HepG2 (cell line): Measurements from ENCODE around the gene PDE2A. TPM values are rescaled to one million over a fixed set of nuclear protein-coding genes. Genes with fewer than 3 reads are reported as not detected.

Source experiments
- ATAC-seq: fragments of 200-7000 bp; cut with Tn5 transposase; 3 replicates; pipeline ENCODE4 v1.9.1; 2020; ENCODE audit warnings: mild to moderate bottlenecking, moderate library complexity
- BruUV-seq: library from RNA; stranded (reverse); fragments of 400-500 nt; replicated peaks from 2 replicates; lab custom pipeline; 2021; lab: Mats Ljungman, UMichigan
- CTCF ChIA-PET: fragments of 300-600 bp; formaldehyde crosslinking; extraction: SDS; loops from one replicate; lab custom pipeline; 2021; ENCODE audit warnings: low total read pairs, inconsistent platforms, low intra/inter-chr PET ratio; lab: Yijun Ruan, JAX
- POLR2A ChIA-PET: fragments of 350-600 bp; sonication (Branson Sonifier 250); formaldehyde crosslinking; loops from one replicate; lab custom pipeline; 2020; ENCODE audit warnings: antibody characterized with exemption, inconsistent platforms; lab: Yijun Ruan, JAX
- DNase-seq: peaks from one replicate; pipeline ENCODE4 v3.0.0-alpha.2; 2015; ENCODE audit warnings: low spot score
- FAIRE-seq: peaks from 3 replicates; lab custom pipeline; 2011; peaks lifted over from hg19 to GRCh38; lab: Jason Lieb, UNC
- H2AFZ ChIP-seq: one replicate; pipeline ENCODE4 v1.6.1; 2011; ENCODE audit warnings: low read length, inconsistent platforms
- H3K27ac ChIP-seq: fragments of 300-600 bp; 3 replicates; pipeline ENCODE4 v1.8.0; 2011; ENCODE audit warnings: mixed run types, mild to moderate bottlenecking, mixed read lengths, low read length, inconsistent platforms; ENCODE audit not compliant: insufficient read depth; ENCODE audit errors: extremely low read length
- H3K27me3 ChIP-seq, 2 experiments: fragments of 200-600 bp in 1 of 2; 2 replicates in 1 of 2; 3 replicates in 1 of 2; pipeline versions ENCODE4 v1.6.0 to v1.8.0; 2011; ENCODE audit warnings: low read length in 2 of 2, mild to moderate bottlenecking in 2 of 2, moderate library complexity in 2 of 2, inconsistent platforms in 1 of 2; ENCODE audit not compliant: insufficient read depth in 2 of 2, control insufficient read depth in 1 of 2
- H3K36me3 ChIP-seq, 2 experiments: fragments of 200-600 bp in 1 of 2; replicated peaks in 1 of 2; 2 replicates in 1 of 2; 3 replicates in 1 of 2; pipeline versions ENCODE4 v1.5.1 to v1.8.0; 2011; ENCODE audit warnings: low read length in 2 of 2, inconsistent platforms in 1 of 2; ENCODE audit not compliant: insufficient read depth in 2 of 2, control insufficient read depth in 1 of 2
- H3K4me1 ChIP-seq: 2 replicates; pipeline ENCODE4 v1.5.1; 2012; ENCODE audit warnings: low read length, inconsistent platforms; ENCODE audit not compliant: insufficient read depth
- H3K4me2 ChIP-seq: 2 replicates; pipeline ENCODE4 v1.6.0; 2011; ENCODE audit warnings: low read depth, low read length, inconsistent platforms
- H3K4me3 ChIP-seq, 3 experiments: fragments of 200-600 bp in 1 of 3; sonication (generic), shearing (Covaris generic) in 1 of 3; replicated peaks in 1 of 3; 2 replicates each; pipeline ENCODE4 v1.5.1; 2011 to 2016; ENCODE audit warnings: low read length in 3 of 3, inconsistent platforms in 2 of 3, low read depth in 2 of 3, mild to moderate bottlenecking in 2 of 3, control low read depth in 1 of 3, mixed read lengths in 1 of 3; ENCODE audit not compliant: insufficient read depth in 1 of 3
- H3K79me2 ChIP-seq: one replicate; pipeline ENCODE4 v1.6.1; 2011; ENCODE audit warnings: low read length, inconsistent platforms; ENCODE audit not compliant: insufficient read depth
- H3K9ac ChIP-seq: 2 replicates; pipeline ENCODE4 v1.6.0; 2011; ENCODE audit warnings: mild to moderate bottlenecking, low read depth, low read length, inconsistent platforms; ENCODE audit not compliant: insufficient read depth
- H3K9me3 ChIP-seq: 2 replicates; pipeline ENCODE4 v1.5.1; 2012; ENCODE audit warnings: mild to moderate bottlenecking, low read length
- H4K20me1 ChIP-seq: 2 replicates; pipeline ENCODE4 v1.6.0; 2011; ENCODE audit warnings: inconsistent platforms, mild to moderate bottlenecking, low read length, moderate library complexity; ENCODE audit not compliant: insufficient read depth
- CAMTA2 ChIP-seq: sonication (generic); formaldehyde crosslinking; IDR thresholded peaks from 2 replicates; pipeline ENCODE4 v1.4.0; 2020; ENCODE audit warnings: mild to moderate bottlenecking, missing genetic modification reagents, borderline replicate concordance
- CHCHD3 ChIP-seq: sonication (generic); formaldehyde crosslinking; IDR thresholded peaks from 2 replicates; pipeline ENCODE4 v1.8.0; 2022; ENCODE audit warnings: mild to moderate bottlenecking, missing genetic modification reagents, moderate library complexity
- DMTF1 ChIP-seq: sonication (generic); formaldehyde crosslinking; IDR thresholded peaks from 2 replicates; pipeline ENCODE4 v1.4.0; 2020; ENCODE audit warnings: mild to moderate bottlenecking, missing genetic modification reagents
- GABPB1 ChIP-seq: IDR thresholded peaks from 2 replicates; pipeline ENCODE4 v1.6.1; 2016; ENCODE audit warnings: mild to moderate bottlenecking, missing genetic modification reagents, moderate library complexity, missing compliant biosample characterization
- KDM6A ChIP-seq: IDR thresholded peaks from 2 replicates; pipeline ENCODE4 v1.6.1; 2016; ENCODE audit warnings: low read depth
- NR1H2 ChIP-seq: sonication (generic); formaldehyde crosslinking; IDR thresholded peaks from 2 replicates; pipeline ENCODE4 v1.8.1; 2022; ENCODE audit warnings: low read depth, missing genetic modification reagents, borderline replicate concordance
- ZBTB42 ChIP-seq: sonication (generic); formaldehyde crosslinking; IDR thresholded peaks from 2 replicates; pipeline ENCODE4 v1.5.0; 2020; ENCODE audit warnings: mild to moderate bottlenecking, missing genetic modification reagents
- ZFP36L2 ChIP-seq: sonication (generic); formaldehyde crosslinking; IDR thresholded peaks from 2 replicates; pipeline ENCODE4 v1.4.0; 2020; ENCODE audit warnings: missing genetic modification reagents
- ZNF160 ChIP-seq: sonication (generic); formaldehyde crosslinking; IDR thresholded peaks from 2 replicates; pipeline ENCODE4 v1.8.0; 2022; ENCODE audit warnings: mild to moderate bottlenecking, inconsistent platforms, missing genetic modification reagents
- ZNF407 ChIP-seq: sonication (generic); formaldehyde crosslinking; IDR thresholded peaks from one replicate; pipeline ENCODE4 v1.5.1; 2020; ENCODE audit warnings: mild to moderate bottlenecking, missing genetic modification reagents; ENCODE audit errors: not compliant biosample characterization
- ZNF75D ChIP-seq: sonication (generic); formaldehyde crosslinking; IDR thresholded peaks from 2 replicates; pipeline ENCODE4 v1.8.1; 2023; ENCODE audit warnings: missing genetic modification reagents, mild to moderate bottlenecking, borderline replicate concordance
- WGBS: methylation state at CpG from one replicate; pipeline ENCODE4 v1.1.6; 2017; ENCODE audit warnings: low lambda C conversion rate; 5-methylcytosine and 5-hydroxymethylcytosine counted together
- in situ Hi-C: cut with HindIII; loops from 2 replicates; pipeline ENCODE4 v1.10.0; 2017; ENCODE audit warnings: low pct_unique_long_range_greater_than_20kb; ENCODE audit not compliant: extremely low pct_ligation_motif_present
- intact Hi-C: fragments of 100-400 bp; cut with micrococcal nuclease; formaldehyde crosslinking; loops from one replicate; pipeline ENCODE4 v1.10.0; 2022; ENCODE audit not compliant: unreplicated experiment
- polyA plus RNA-seq, 8 experiments: library from polyadenylated mRNA; depleted of rRNA in 3 of 8; stranded (reverse) in 7 of 8; unstranded in 1 of 8; fragments of >200 nt; fragmentation: Illumina TruSeq in 4 of 8; extraction: Trizol in 4 of 8; gene quantifications; 2 replicates each; pipeline versions ENCODE4 v1.2.1 to v1.2.3, GENCODE V29; 2011 to 2016; ENCODE audit warnings: low read depth in 4 of 8, missing spikeins in 1 of 8, mixed read lengths in 1 of 8; ENCODE audit not compliant: insufficient read depth in 1 of 8
- total RNA-seq, 5 experiments: library from RNA; depleted of rRNA; stranded (reverse); fragments of >200 nt; fragmentation: Illumina TruSeq; extraction: Trizol; gene quantifications; 2 replicates each; pipeline ENCODE4 v1.2.3, GENCODE V29; 2016; ENCODE audit warnings: low read depth in 1 of 5

Gene PDE2A
- total and polyA plus RNA-seq, 2 of the 13 experiments (the other 11 are each of a cell fraction or from before 2014, with no cell fraction given), result 3.1 TPM; not detected in 1

GRCh38 chr11:72719551-72719950 lies 45.3 kb upstream of the PDE2A start:
- Histone ChIP-seq H3K9me3 (no peaks in the 10 kb centered on the region), H3K4me3 (no peak overlapping the region), H3K4me2 (no peak overlapping the region), H2AFZ (no peak overlapping the region), H3K27ac (no peak overlapping the region), H3K36me3 (peaks cover 49 to 89% of the 10 kb centered on the region in 2 experiments; a peak in 4 of 5 replicates), H3K27me3 (no peaks in the 10 kb centered on the region), H3K79me2 (peaks cover 41% of the 10 kb centered on the region), H3K4me1 (no peaks in the 10 kb centered on the region), H3K9ac (no peak overlapping the region), H4K20me1 (peaks cover 9% of the 10 kb centered on the region; the same call in 1 of the 2 replicates)
- ChIA-PET POLR2A (no interaction called here), CTCF (no interaction called here)
- DNase-seq (no peak), ATAC-seq (no peak), FAIRE-seq (no peak)
- in situ Hi-C loops (no loop called here), intact Hi-C loops (no loop called here)
- BruUV-seq, result no TSS peak
- 100% methylated on average over 4 of the region's 4 CpGs for WGBS
- TF ChIP-seq ZNF160 (CRISPR knock-in tag), result no peak
- no peak for TF ChIP-seq DMTF1 (CRISPR knock-in tag)
- TF ChIP-seq KDM6A (CRISPR knock-in tag), result no peak
- no peak for TF ChIP-seq ZNF75D (CRISPR knock-in tag)
- TF ChIP-seq ZFP36L2 (CRISPR knock-in tag), result no peak
- TF ChIP-seq ZNF407 (CRISPR knock-in tag), result no peak
- no peak for TF ChIP-seq CAMTA2 (CRISPR knock-in tag)
- TF ChIP-seq NR1H2, result no peak
- TF ChIP-seq GABPB1 (CRISPR knock-in tag), result no peak
- no peak for TF ChIP-seq CHCHD3 (CRISPR knock-in tag)
- TF ChIP-seq ZBTB42, result no peak
